Body of pancreas (tissue), 4 donors: ENCODE results near the gene ADGRA3. TPM values are rescaled to one million over a fixed set of nuclear protein-coding genes. Genes with fewer than 3 reads are reported as not detected.

Source experiments
- ATAC-seq: fragments of 150-250 bp; one replicate; pipeline ENCODE4 v1.9.1; 2016
- DNase-seq, 4 donors: peaks; one replicate each; pipeline ENCODE4 v3.0.0-alpha.2; 2019
- H3K27ac ChIP-seq, 4 donors: fragments of 200-600 bp; sonication (generic); 1 replicate in 3 of 4; 2 replicates in 1 of 4; pipeline versions ENCODE4 v1.5.1 to v1.6.1; 2016 to 2019; ENCODE audit warnings: mild to moderate bottlenecking in 1 of 4, mixed read lengths in 1 of 4, moderate library complexity in 1 of 4
- H3K27me3 ChIP-seq, 2 donors: fragments of 200-600 bp; sonication (generic); one replicate each; pipeline ENCODE4 v1.6.0; 2016; ENCODE audit warnings: mild to moderate bottlenecking in 1 of 2
- H3K36me3 ChIP-seq, 2 donors: fragments of 200-600 bp; sonication (generic); replicated peaks in 1 of 2; 2 replicates each; pipeline ENCODE4 v1.5.1; 2016; ENCODE audit warnings: low read depth in 2 of 2; ENCODE audit not compliant: insufficient read depth in 1 of 2
- H3K4me1 ChIP-seq: fragments of 200-600 bp; sonication (generic); one replicate; pipeline ENCODE4 v1.6.0; 2016
- H3K4me3 ChIP-seq, 2 donors: fragments of 200-600 bp; sonication (generic); 1 replicate in 1 of 2; 2 replicates in 1 of 2; pipeline ENCODE4 v1.5.1; 2016 to 2019
- H3K9me3 ChIP-seq, 3 donors: fragments of 200-600 bp; sonication (generic); 1 replicate in 2 of 3; 2 replicates in 1 of 3; pipeline ENCODE4 v1.5.1; 2016
- CTCF ChIP-seq, 7 experiments: fragments of 450-650 bp in 4 of 7; fragments of 200-600 bp in 3 of 7; sonication (generic) in 3 of 7; IDR thresholded peaks; one replicate each; pipeline ENCODE4 v1.5.1; 2016 to 2019; ENCODE audit warnings: antibody characterized with exemption in 7 of 7
- POLR2A ChIP-seq, 3 donors: fragments of 450-650 bp; IDR thresholded peaks; one replicate each; pipeline ENCODE4 v1.6.1; 2016; ENCODE audit warnings: antibody characterized with exemption in 3 of 3, mild to moderate bottlenecking in 2 of 3
- WGBS, 2 donors: methylation state at CpG; one replicate each; pipeline ENCODE4 v1.1.5; 2017; 5-methylcytosine and 5-hydroxymethylcytosine counted together
- intact Hi-C: fragments of 100-400 bp; cut with DNase I; formaldehyde crosslinking; loops from one replicate; pipeline ENCODE4 v1.15.1; 2023
- total RNA-seq, 2 donors: library from RNA; depleted of rRNA; stranded (reverse); fragments of >200 nt; gene quantifications; one replicate each; pipeline ENCODE4 v1.1.0, GENCODE V29; 2016

ADGRA3 gene
- total RNA-seq, 2 donors from 2014 or later, result 29.3 to 45.9 TPM

DNA sequence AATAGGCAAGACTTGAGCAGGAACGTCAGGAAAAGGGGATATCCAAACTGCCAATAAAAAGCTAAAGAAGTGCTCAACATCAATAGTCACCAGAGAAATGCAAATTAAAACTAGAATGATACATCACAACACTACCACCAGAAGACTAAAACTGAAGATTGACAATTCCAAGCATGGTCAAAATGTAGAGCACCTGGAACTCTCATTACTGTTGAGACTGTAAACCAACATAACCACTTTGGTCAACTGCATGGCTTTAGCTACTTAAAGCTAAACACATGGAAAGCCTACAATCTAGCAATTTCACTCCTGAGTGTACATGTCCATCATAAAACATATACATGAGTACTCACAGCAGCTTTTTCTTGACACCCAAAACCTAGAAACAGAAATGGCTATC lies 107.4 kb downstream of the ADGRA3 start:
- 78 to 100% methylated on average over 1 of the region's 1 CpG for WGBS, 2 donors
- DNase-seq, result no peak
- Histone ChIP-seq H3K36me3 (peaks cover 0 to 2% of the 10 kb centered on the region in 2 donors), H3K4me1 (no peaks in the 10 kb centered on the region), H3K27me3 (no peaks in the 10 kb centered on the region), H3K4me3 (no peak overlapping the region), H3K9me3 (no peaks in the 10 kb centered on the region), H3K27ac (no peak overlapping the region)
- TF ChIP-seq POLR2A (IDR thresholded peaks at IDR 0.05) (no peak), CTCF (IDR thresholded peaks at IDR 0.05) (no peak)
- ATAC-seq, result no peak
- intact Hi-C loops, result loop anchor here (5.0 kb wide), 2 partner anchors 204 to 284 kb away; partner anchors contain the start of gene GBA3

GRCh38 chr4:22407361-22407760 lies 108.5 kb downstream of the ADGRA3 start:
- Histone ChIP-seq H3K4me3 (no peak overlapping the region), H3K36me3 (no peaks in the 10 kb centered on the region), H3K9me3 (no peaks in the 10 kb centered on the region), H3K4me1 (no peaks in the 10 kb centered on the region), H3K27me3 (no peaks in the 10 kb centered on the region), H3K27ac (no peak overlapping the region)
- no peak for TF ChIP-seq POLR2A (IDR thresholded peaks at IDR 0.05)
- TF ChIP-seq CTCF (IDR thresholded peaks at IDR 0.05), result no peak
- intact Hi-C loops, result loop anchor here (5.0 kb wide), 2 partner anchors 205 to 285 kb away; partner anchors contain the start of gene GBA3
- DNase-seq (no peak), ATAC-seq (no peak)

- no peak overlapping the region for H3K27ac ChIP-seq
- DNase-seq (no peak), ATAC-seq (no peak)
- H3K4me1 ChIP-seq, result no peaks in the 10 kb centered on the region
- no peak overlapping the region for H3K4me3 ChIP-seq
- WGBS, 2 donors, result 86 to 89% methylated on average over 4 of the region's 4 CpGs
- intact Hi-C loops, result loop anchor here (10.0 kb wide), 1 partner anchor 614 kb away; no protein-coding TSS in a partner anchor
- H3K9me3 ChIP-seq, result no peaks in the 10 kb centered on the region
- TF ChIP-seq CTCF (IDR thresholded peaks at IDR 0.05), result no peak
- H3K27me3 ChIP-seq, result no peaks in the 10 kb centered on the region
- peaks cover 0 to 3% of the 10 kb centered on the region in 2 donors for H3K36me3 ChIP-seq
These were observed 117.2 kb downstream of the ADGRA3 start for GRCh38 chr4:22398671-22399070.

- DNase-seq, result no peak
- Histone ChIP-seq H3K9me3 (no peaks in the 10 kb centered on the region), H3K4me1 (no peaks in the 10 kb centered on the region), H3K36me3 (peaks cover 0 to 2% of the 10 kb centered on the region in 2 donors), H3K4me3 (no peak overlapping the region), H3K27ac (no peak overlapping the region), H3K27me3 (no peaks in the 10 kb centered on the region)
- ATAC-seq, result no peak
- TF ChIP-seq POLR2A (IDR thresholded peaks at IDR 0.05) (no peak), CTCF (IDR thresholded peaks at IDR 0.05) (no peak)
- 93 to 97% methylated on average over 3 of the region's 3 CpGs for WGBS, 2 donors
- intact Hi-C loops, result loop anchor here (10.0 kb wide), 1 partner anchor 607 kb away; no protein-coding TSS in a partner anchor
These were observed 124.3 kb downstream of the ADGRA3 start for GRCh38 chr4:22391551-22391950.

- H3K4me1 ChIP-seq, result no peaks in the 10 kb centered on the region
- H3K4me3 ChIP-seq, result no peak overlapping the region
- ATAC-seq (peak; percentile 78), DNase-seq (peak; percentile 50 to 69 (median 60))
- no peak overlapping the region for H3K27ac ChIP-seq
- WGBS, 2 donors, result 33 to 36% methylated on average over 3 of the region's 3 CpGs
- intact Hi-C loops, result no loop called here
- no peaks in the 10 kb centered on the region for H3K9me3 ChIP-seq
- TF ChIP-seq POLR2A (IDR thresholded peaks at IDR 0.05) (no peak), CTCF (IDR thresholded peaks at IDR 0.05) (peak; percentile 54 to 81 (median 69))
- H3K36me3 ChIP-seq, result peaks cover 0 to 2% of the 10 kb centered on the region in 2 donors
- H3K27me3 ChIP-seq, result no peaks in the 10 kb centered on the region
These were observed 126.5 kb downstream of the ADGRA3 start for GRCh38 chr4:22389240-22389870.
